ENCODE results near the gene ATXN7L1. TPM values are rescaled to one million over a fixed set of nuclear protein-coding genes. Genes with fewer than 3 reads are reported as not detected.

The ATXN7L1 gene
- total RNA-seq, 1 experiment from 2014 or later = 0.44 TPM

DNA sequence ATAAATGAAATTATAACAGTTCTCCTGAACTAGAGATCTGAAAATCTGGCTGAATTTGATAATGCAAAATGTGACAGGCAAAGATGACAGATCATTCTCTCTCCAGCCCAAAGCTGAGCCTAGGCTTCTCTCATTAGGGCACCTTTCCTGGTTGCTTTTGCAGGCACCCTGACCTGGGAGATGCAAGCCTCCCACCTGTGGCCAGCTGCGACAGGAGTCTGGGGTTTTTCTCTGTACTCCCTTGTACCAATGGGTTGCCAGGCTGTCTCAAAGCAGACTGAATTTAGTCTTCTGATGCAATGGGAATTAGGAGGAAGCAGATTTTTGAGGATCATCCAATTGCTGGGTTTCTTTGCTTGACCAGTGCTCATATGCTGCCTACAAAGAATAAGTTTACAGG lies 210.1 kb downstream of the ATXN7L1 start:
- in situ Hi-C loops (cut with HindIII; ENCODE audit: low sequenced_read_pairs) = no loop called here

GRCh38 chr7:105665684-105666083 lies 210.7 kb downstream of the ATXN7L1 start:
- DNase-seq (ENCODE audit: low spot score) = no peak
- in situ Hi-C loops (cut with HindIII; ENCODE audit: low sequenced_read_pairs) = no loop called here

More for the DNA sequence above, 210.1 kb downstream of the ATXN7L1 start:
- no peak for DNase-seq (ENCODE audit: low spot score)

GRCh38 chr7:105664816-105665525 lies 211.4 kb downstream of the ATXN7L1 start:
- in situ Hi-C loops (cut with HindIII; ENCODE audit: low sequenced_read_pairs) = no loop called here
- DNase-seq (ENCODE audit: low spot score) = no peak

DNA sequence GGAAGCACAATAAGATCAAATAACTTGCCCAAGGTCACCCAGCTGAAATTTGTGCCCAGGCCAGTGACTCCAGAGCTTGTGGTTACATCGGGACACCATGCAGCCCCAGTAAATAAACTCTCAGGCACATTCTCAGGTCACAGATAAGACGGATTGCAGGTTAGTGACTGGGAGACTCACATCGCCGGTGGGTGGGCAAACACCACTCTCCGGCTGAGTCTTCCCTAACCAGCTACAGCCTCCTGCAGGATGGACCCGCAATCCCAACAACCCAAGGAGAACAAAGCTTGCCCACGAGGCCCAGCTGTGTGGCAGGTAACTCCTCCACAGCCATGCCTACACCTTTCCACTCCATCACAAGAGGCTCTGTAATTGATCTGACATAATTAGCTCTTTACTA lies 213.4 kb downstream of the ATXN7L1 start:
- no peak for DNase-seq (ENCODE audit: low spot score)
- in situ Hi-C loops (cut with HindIII; ENCODE audit: low sequenced_read_pairs) = no loop called here

DNA sequence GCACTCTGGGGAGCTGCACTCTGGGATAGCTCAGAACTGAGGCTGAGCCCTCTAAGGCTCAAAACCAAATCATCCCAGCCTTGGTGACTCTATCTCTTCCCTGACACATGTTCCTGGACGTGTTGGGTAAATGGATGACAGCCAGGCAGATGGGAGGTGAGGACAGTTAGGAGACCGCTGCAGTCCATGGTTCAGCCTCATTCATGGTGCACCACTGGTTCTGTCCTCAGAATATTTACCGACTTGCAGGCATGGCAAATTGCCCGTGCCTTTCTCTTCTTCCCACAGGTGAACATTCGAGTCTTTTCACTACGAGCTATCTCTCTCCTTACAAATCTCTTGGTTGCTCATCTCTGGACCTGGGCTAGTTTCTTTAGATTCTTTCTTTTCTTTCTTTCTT lies 214.8 kb downstream of the ATXN7L1 start:
- in situ Hi-C loops (cut with HindIII; ENCODE audit: low sequenced_read_pairs) = no loop called here
- DNase-seq (ENCODE audit: low spot score) = no peak

- DNase-seq (ENCODE audit: low spot score) = no peak
- in situ Hi-C loops (cut with HindIII; ENCODE audit: low sequenced_read_pairs) = no loop called here
Observed at GRCh38 chr7:105656922-105657521, 219.4 kb downstream of the ATXN7L1 start.

- in situ Hi-C loops (cut with HindIII; ENCODE audit: low sequenced_read_pairs) = no loop called here
Observed at GRCh38 chr7:105655500-105656380, 220.7 kb downstream of the ATXN7L1 start.

DNA sequence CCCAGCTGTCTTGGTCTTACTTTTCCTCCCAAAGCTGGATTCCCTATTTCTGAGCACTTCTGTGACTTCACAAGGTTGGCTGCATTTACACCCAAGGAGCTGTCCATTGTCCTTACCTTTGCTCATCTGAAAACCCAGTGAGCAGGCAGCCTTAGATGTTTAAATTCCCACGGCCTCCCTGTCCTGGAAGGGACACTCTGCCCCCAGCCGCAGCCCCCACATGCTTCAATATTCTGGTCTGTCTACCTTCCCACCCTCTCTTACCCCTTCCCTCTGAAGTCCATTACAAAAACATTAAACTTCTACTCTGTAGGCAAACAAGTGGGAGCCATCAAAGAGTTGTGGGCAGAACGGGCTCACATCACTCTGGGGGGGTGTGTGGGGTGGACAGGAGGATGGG lies 221.3 kb downstream of the ATXN7L1 start:
- DNase-seq (ENCODE audit: low spot score) = no peak
- in situ Hi-C loops (cut with HindIII; ENCODE audit: low sequenced_read_pairs) = no loop called here

More at GRCh38 chr7:105655500-105656380, 220.7 kb downstream of the ATXN7L1 start:
- DNase-seq (ENCODE audit: low spot score) = peak; percentile 66

DNA sequence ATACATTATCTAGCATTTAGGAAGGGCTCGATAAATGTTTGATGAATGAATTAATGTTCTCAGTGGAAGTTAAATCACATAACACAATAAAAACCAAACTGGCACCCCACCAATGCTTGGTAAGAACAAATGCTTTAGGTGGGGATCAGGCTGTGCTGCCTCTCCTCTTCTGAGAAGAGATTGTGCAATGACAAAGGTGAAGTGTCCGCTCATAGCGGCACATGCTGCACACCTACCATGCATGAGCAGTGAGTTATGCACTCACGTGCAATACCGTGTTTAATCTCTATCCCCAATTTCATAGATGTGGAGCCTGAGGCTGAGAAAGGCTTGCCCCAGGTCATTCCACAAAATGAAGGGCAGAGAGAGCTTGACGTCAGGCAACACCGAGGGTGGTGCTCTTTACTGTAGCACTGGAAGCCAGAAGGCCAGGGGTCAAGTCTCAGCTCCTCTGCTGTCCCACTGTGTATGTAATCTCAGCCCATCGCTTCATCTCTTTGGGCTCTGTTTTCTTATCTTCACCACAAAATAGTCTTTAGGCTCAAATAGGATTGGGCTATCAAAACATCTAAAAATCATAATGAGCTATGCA lies 222.2 kb downstream of the ATXN7L1 start:
- in situ Hi-C loops (cut with HindIII; ENCODE audit: low sequenced_read_pairs) = no loop called here
- no peak for DNase-seq (ENCODE audit: low spot score)

- peak; percentile 47 for DNase-seq (ENCODE audit: low spot score)
- in situ Hi-C loops (cut with HindIII; ENCODE audit: low sequenced_read_pairs) = no loop called here
Observed at GRCh38 chr7:105653441-105654005, 222.9 kb downstream of the ATXN7L1 start.

GRCh38 chr7:105652359-105652993 lies 223.9 kb downstream of the ATXN7L1 start:
- DNase-seq (ENCODE audit: low spot score) = peak; percentile 86
- in situ Hi-C loops (cut with HindIII; ENCODE audit: low sequenced_read_pairs) = no loop called here

GRCh38 chr7:105651798-105652197 lies 224.6 kb downstream of the ATXN7L1 start:
- no peak for DNase-seq (ENCODE audit: low spot score)
- in situ Hi-C loops (cut with HindIII; ENCODE audit: low sequenced_read_pairs) = no loop called here

DNA sequence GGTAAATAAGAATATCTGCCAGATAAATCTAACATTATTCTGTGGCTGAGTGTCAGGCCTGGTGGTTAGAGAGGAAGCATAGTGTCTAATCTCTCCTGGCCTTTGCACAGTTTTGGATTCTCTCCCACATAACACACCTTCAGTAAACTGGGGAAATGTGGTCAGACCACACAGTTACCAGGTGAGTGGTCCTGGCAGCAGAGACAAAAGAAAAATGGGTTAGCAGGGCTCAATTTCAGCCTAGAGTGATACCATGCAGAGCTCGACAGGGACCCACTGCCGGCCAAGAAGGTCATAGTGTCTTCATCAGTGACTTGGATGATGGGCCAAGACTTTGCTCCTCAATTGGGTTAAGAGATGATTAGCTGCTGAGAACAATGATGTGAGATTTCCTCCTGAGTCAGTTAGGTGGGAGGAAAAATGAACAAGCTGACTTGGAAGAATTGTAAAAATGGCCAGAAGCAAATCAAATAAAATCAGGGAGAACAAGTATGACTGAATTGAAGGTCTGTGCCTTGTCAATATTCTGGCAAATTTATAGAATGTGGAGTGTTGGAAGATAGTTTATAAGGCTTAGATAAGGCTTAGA lies 225.9 kb downstream of the ATXN7L1 start:
- in situ Hi-C loops (cut with HindIII; ENCODE audit: low sequenced_read_pairs) = no loop called here
- no peak for DNase-seq (ENCODE audit: low spot score)

- DNase-seq (ENCODE audit: low spot score) = peak; percentile 37
- in situ Hi-C loops (cut with HindIII; ENCODE audit: low sequenced_read_pairs) = no loop called here
Observed at GRCh38 chr7:105649727-105650381, 226.5 kb downstream of the ATXN7L1 start.

GRCh38 chr7:105648561-105649401 lies 227.6 kb downstream of the ATXN7L1 start:
- in situ Hi-C loops (cut with HindIII; ENCODE audit: low sequenced_read_pairs) = no loop called here

GRCh38 chr7:105647591-105647990 lies 228.8 kb downstream of the ATXN7L1 start:
- in situ Hi-C loops (cut with HindIII; ENCODE audit: low sequenced_read_pairs) = no loop called here
- peak; percentile 43 for DNase-seq (ENCODE audit: low spot score)

More at GRCh38 chr7:105648561-105649401, 227.6 kb downstream of the ATXN7L1 start:
- DNase-seq (ENCODE audit: low spot score) = peak; percentile 73

- in situ Hi-C loops (cut with HindIII; ENCODE audit: low sequenced_read_pairs) = no loop called here
- DNase-seq (ENCODE audit: low spot score) = no peak
Observed at GRCh38 chr7:105644937-105645336, 231.5 kb downstream of the ATXN7L1 start.

All from G401 (cell line).